ENCODE data around the gene PIAS1.
"Not testable (repeated sequence)": the region's sequence is repeated elsewhere in the genome, so short reads cannot be mapped to it uniquely, and the experiment has no call there.

The PIAS1 gene

DNA sequence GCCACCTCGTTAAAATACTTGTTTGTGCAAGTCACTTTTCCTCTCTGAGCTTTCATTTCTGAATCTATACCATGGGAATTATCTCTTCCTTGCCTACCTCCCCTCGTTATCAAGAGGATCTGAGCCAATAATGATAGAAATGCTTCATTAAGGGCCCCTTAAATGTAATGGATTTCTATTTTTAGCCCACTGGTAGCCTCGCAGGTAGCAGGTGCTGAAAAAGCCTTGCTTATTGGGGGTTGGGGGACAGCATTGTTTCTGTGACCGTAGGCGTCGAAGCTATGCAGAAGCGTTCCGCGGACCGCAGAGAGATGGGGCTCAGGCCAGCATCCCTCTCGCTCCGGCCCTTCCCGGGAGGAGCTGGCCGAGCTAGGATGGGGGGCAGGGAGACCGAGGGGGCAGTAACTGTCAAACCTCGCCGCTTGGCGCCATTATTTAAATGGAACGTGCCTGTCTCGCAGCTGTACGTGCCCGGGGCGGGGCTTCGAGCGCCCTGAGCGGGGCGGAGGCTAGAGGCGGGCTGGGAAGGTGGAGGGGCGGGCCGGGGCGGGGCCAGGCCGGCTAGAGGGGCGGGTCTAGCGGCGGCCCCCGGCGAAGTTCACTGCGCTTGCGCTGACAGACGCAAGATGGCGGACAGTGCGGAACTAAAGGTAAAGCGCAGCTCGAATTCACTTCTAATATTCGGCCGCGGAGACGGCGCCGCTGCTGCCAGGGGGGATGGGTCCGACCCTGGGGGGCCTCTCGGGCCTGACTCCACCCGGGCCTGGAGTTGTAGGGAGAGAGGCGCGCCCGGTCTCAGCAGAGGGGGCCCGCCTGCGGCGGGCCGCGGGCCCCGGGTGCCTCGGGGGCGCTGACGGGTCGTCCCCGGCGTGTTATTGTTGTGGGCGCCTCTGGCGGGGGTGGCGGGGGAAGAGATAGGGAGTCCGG, at the start of gene PIAS1:
Gene PIAS1 (plus strand): TSS at position 615 of the 927 bp plus-strand sequence. CDS start 12 bp downstream, at position 627.
- peak; percentile 95 for DNase-seq

GRCh38 chr15:68007642-68008041, 46.5 kb upstream of the PIAS1 start:
- DNase-seq = not testable (repeated sequence)

GRCh38 chr15:68010361-68011153, 43.6 kb upstream of the PIAS1 start:
- DNase-seq = no peak

GRCh38 chr15:68012911-68013310, 41.2 kb upstream of the PIAS1 start:
- no peak for DNase-seq

DNA sequence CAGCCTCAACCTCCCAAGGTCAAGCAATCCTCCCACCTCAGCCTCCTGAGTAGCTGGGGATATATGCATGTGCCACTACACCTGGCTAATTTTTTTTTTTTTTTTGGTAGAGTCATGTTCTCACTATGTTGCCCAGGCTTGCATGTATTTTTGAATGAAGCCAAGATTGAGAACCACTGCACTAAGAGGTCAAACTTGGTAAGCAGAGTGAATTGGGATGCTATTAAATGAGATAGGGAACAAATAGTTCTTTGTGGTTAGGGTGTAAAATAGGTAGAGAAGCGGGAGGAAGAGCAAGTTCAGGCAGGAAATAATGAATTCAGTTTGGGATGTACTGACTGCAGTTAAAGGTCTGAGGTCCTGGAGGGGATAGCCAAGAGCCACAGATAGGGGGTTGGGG, 39.9 kb upstream of the PIAS1 start:
- DNase-seq = no peak

DNA sequence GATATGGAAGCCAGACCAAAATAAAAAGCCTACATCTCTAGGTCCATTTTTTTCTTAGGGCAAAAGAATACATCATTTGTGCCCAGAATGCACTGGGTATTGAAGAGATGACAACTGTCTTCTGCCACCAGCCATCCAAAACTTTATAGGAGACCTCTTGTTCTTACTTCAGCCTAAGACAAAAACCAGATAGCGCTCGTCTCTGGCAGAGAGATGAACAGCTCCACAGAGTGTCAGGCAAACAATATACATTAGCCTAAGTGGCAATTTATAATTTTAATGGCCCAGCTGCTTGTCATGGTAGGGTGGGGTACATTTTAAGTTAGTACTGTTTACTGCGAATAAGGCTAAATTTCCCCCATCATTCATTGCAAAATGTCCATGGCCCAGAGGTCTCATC, 38.9 kb upstream of the PIAS1 start:
- DNase-seq = no peak

GRCh38 chr15:68017201-68017600, 36.9 kb upstream of the PIAS1 start:
- no peak for DNase-seq

DNA sequence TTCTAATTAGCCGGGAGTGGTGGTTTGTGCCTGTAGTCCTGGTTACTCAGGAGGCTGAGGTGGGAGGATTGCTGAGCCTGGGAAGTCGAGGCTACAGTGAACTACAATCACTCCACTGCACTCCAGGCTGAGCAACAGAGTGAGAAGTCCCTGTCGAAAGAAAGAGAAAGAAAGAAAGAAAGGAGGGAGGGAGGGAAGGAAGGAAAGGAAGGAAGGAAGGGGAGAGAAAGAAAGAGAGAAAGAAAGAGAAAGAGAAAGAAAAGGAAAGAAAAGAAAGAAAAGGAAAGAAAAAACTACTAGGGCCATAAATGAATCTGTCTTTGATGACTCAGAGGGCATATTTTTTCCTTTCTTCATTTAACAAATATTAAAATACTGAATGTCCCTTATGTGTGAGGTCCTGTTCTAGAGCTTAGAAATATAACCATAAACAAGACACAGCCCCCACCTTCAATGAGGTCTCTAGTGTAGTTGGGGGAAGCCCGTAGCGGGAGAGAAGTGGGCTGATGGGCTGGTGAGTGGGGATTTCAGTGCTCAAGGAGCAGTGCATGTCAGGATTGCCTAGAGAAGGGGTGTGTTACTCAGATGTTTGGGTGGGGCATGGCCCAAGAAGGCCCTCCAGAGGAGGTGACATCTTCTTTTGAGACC, 35.2 kb upstream of the PIAS1 start:
- DNase-seq = no peak

- no peak for DNase-seq
Observed at GRCh38 chr15:68019814-68020525, 34.1 kb upstream of the PIAS1 start.

GRCh38 chr15:68020685-68021084, 33.4 kb upstream of the PIAS1 start:
- DNase-seq = no peak

DNA sequence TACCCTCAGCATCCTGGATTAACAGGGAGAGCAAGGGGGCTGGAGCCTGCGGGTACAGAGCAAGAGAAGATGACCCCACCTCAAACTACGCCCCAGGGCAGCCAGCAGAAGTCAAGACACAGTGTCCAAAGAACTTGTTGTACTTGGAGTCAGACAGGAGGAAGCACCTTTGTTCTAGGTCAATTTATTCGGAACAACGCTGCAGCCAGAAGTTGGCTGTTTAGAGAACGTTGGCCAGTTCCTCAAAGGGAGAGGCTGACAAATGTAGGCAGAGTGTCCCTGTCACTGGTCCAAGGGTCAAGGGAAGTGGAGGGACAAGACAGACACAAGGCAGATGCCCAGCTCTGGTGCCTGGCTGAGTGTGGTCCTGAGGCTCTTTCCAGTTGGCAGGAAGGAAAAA, 32.1 kb upstream of the PIAS1 start:
- no peak for DNase-seq

GRCh38 chr15:68023307-68024101, 30.6 kb upstream of the PIAS1 start:
- no peak for DNase-seq

DNA sequence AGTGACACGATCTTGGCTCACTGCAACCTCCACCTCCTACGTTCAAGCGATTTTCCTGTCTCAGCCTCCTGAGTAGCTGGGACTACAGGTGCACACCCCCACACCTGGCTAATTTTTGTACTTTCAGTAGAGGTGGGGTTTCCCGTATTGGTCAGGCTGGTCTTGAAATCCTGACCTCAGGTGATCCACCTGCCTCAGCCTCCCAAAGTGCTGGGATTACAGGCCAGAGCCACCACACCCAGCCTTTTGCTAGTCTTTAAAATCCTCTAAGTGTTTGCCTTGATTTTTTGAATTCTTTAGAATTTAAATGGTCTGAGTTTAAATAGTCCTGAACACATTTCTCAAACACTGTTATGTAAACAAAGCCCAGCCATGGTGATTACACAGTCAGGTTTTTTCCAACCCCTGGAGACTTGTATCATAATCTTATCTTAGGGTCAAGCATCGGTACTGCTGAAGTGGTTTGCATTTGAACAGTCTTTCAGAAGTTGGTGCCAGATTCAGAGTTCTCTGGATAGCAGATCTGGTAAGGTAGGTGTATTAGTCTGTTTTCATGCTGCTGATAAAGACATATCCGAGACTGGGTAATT, 28.2 kb upstream of the PIAS1 start:
- DNase-seq = no peak

DNA sequence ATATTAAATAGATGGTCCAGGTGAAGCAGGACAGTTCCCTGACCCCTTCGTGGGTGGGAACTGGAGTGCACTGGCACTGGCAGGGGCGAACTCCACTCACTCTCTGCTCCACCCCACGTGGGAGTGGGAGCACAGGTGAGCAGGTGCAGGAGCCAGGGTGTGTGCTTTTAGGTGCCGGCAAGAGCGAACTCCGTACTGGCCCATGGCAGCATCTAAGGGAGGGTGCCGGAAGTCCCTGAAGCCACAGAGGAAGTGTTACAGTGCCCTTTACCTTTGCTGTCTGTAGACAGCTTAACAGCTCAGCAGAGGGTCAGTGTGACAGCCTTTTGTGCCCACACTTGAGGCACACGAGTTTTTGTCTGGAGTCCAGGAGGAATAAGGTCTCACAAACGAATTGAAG, 26.7 kb upstream of the PIAS1 start:
- DNase-seq = no peak

- DNase-seq = no peak
Observed at GRCh38 chr15:68028137-68028887, 25.8 kb upstream of the PIAS1 start.

DNA sequence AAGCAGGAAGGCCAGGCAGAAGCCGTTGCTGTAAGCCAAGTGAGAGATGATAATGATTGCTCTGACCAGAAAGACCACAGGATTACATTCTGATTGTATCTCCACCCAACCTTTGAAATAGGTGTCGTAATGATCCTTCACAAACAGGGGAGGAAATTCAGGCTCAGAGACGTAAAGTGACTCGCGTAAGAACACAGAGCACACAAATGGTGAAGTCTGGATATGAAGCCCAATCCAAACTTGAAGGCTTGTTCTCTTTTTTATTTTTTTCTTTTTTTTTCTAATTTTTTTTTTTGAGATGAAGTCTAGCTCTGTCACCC, 25.3 kb upstream of the PIAS1 start:
- DNase-seq = no peak

- DNase-seq = no peak
Observed at GRCh38 chr15:68029959-68030358, 24.2 kb upstream of the PIAS1 start.

DNA sequence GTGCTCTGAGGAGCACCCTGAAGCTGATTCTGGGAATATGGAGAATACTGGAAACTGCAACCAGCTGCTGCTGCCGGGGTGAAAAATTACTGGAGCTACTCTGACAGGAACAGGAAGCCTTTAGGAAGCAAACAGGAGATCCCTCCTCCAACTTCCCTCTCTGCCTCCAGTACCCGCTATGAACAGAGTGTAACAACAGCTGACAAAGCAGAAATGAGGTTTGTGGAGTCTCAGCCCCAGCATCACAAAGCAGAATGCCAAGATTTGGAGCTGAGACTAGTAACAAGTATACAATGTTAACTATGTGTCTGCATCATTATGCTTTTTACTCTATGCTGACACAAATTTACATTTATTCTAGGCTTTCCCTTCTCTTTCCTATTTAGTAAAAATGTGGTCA, 22.7 kb upstream of the PIAS1 start:
- DNase-seq = no peak

- DNase-seq = no peak
Observed at GRCh38 chr15:68032672-68033071, 21.4 kb upstream of the PIAS1 start.

- DNase-seq = no peak
Observed at GRCh38 chr15:68034081-68034480, 20.0 kb upstream of the PIAS1 start.

GRCh38 chr15:68034719-68035293, 19.3 kb upstream of the PIAS1 start:
- DNase-seq = no peak
